ENCODE data around the gene METTL26. TPM values are rescaled to one million over a fixed set of nuclear protein-coding genes. Genes with fewer than 3 reads are reported as not detected.

The METTL26 gene
- total RNA-seq, 2 donors from 2014 or later = 47.2 to 120 TPM

- DNase-seq (ENCODE audit: low spot score in 2 of 2) (no peak), ATAC-seq (no peak)
- Mint-ChIP-seq H3K36me3 (no peaks in the 10 kb centered on the region), H3K27ac (peak overlapping the region in 1 of 2 donors; percentile 50), H3K9me3 (no peaks in the 10 kb centered on the region)
Observed at GRCh38 chr16:625977-626765, 9.9 kb downstream of the METTL26 start.

- no peak for DNase-seq (ENCODE audit: low spot score in 2 of 2)
Observed at GRCh38 chr16:625117-625976, 10.8 kb downstream of the METTL26 start.

GRCh38 chr16:624526-625070 lies 11.5 kb downstream of the METTL26 start:
- ATAC-seq = no peak
- Mint-ChIP-seq H3K27ac (no peak overlapping the region), H3K36me3 (no peaks in the 10 kb centered on the region), H3K9me3 (no peaks in the 10 kb centered on the region)
- no peak for DNase-seq (ENCODE audit: low spot score in 2 of 2)

More at GRCh38 chr16:625117-625976, 10.8 kb downstream of the METTL26 start:
- H3K9me3 Mint-ChIP-seq = no peaks in the 10 kb centered on the region
- no peak overlapping the region for H3K27ac Mint-ChIP-seq
- ATAC-seq = no peak
- H3K36me3 Mint-ChIP-seq = no peaks in the 10 kb centered on the region

GRCh38 chr16:622920-623280 lies 13.2 kb downstream of the METTL26 start:
- no peaks in the 10 kb centered on the region for H3K36me3 Mint-ChIP-seq
- no peak overlapping the region for H3K27ac Mint-ChIP-seq
- no peaks in the 10 kb centered on the region for H3K9me3 Mint-ChIP-seq
- ATAC-seq (no peak), DNase-seq (ENCODE audit: low spot score in 2 of 2) (no peak)

GRCh38 chr16:621526-622105 lies 14.5 kb downstream of the METTL26 start:
- Mint-ChIP-seq H3K27ac (no peak overlapping the region), H3K36me3 (no peaks in the 10 kb centered on the region), H3K9me3 (no peaks in the 10 kb centered on the region)
- ATAC-seq (no peak), DNase-seq (ENCODE audit: low spot score in 2 of 2) (no peak)

GRCh38 chr16:620700-621525 lies 15.2 kb downstream of the METTL26 start:
- ATAC-seq = no peak
- Mint-ChIP-seq H3K27ac (no peak overlapping the region), H3K9me3 (no peaks in the 10 kb centered on the region), H3K36me3 (no peaks in the 10 kb centered on the region)
- no peak for DNase-seq (ENCODE audit: low spot score in 2 of 2)

GRCh38 chr16:619476-620100 lies 16.5 kb downstream of the METTL26 start:
- DNase-seq (ENCODE audit: low spot score in 2 of 2) (no peak), ATAC-seq (no peak)
- Mint-ChIP-seq H3K36me3 (no peaks in the 10 kb centered on the region), H3K27ac (peak overlapping the region in 1 of 2 donors; percentile 44), H3K9me3 (no peaks in the 10 kb centered on the region)

- ATAC-seq = no peak
- DNase-seq (ENCODE audit: low spot score in 2 of 2) = no peak
- no peak overlapping the region for H3K27ac Mint-ChIP-seq
- H3K9me3 Mint-ChIP-seq = no peaks in the 10 kb centered on the region
- no peaks in the 10 kb centered on the region for H3K36me3 Mint-ChIP-seq
Observed at GRCh38 chr16:617855-618254, 18.2 kb downstream of the METTL26 start.

GRCh38 chr16:616733-617586 lies 19.1 kb downstream of the METTL26 start:
- Mint-ChIP-seq H3K27ac (no peak overlapping the region), H3K9me3 (no peaks in the 10 kb centered on the region), H3K36me3 (no peaks in the 10 kb centered on the region)
- ATAC-seq (no peak), DNase-seq (ENCODE audit: low spot score in 2 of 2) (no peak)

GRCh38 chr16:615122-615521 lies 21.0 kb downstream of the METTL26 start:
- Mint-ChIP-seq H3K36me3 (no peaks in the 10 kb centered on the region), H3K9me3 (no peaks in the 10 kb centered on the region), H3K27ac (peak overlapping the region in 1 of 2 donors; percentile 23)
- DNase-seq (ENCODE audit: low spot score in 2 of 2) = no peak
- no peak for ATAC-seq

GRCh38 chr16:610513-611381 lies 25.4 kb downstream of the METTL26 start:
- peak overlapping the region; percentile 29 to 35 for H3K27ac Mint-ChIP-seq
- no peaks in the 10 kb centered on the region for H3K36me3 Mint-ChIP-seq
- DNase-seq (ENCODE audit: low spot score in 2 of 2) (peak; percentile 66 to 74), ATAC-seq (peak; percentile 28 to 69)
- H3K9me3 Mint-ChIP-seq = no peaks in the 10 kb centered on the region

- H3K36me3 Mint-ChIP-seq = no peaks in the 10 kb centered on the region
- H3K27ac Mint-ChIP-seq = peak overlapping the region in 1 of 2 donors; percentile 35
- no peaks in the 10 kb centered on the region for H3K9me3 Mint-ChIP-seq
- ATAC-seq (no peak), DNase-seq (ENCODE audit: low spot score in 2 of 2) (no peak)
Observed at GRCh38 chr16:609984-610383, 26.1 kb downstream of the METTL26 start.

- peak overlapping the region in 1 of 2 donors; percentile 69 for H3K27ac Mint-ChIP-seq
- ATAC-seq (no peak), DNase-seq (ENCODE audit: low spot score in 2 of 2) (no peak)
- H3K9me3 Mint-ChIP-seq = no peaks in the 10 kb centered on the region
- no peaks in the 10 kb centered on the region for H3K36me3 Mint-ChIP-seq
Observed at GRCh38 chr16:609316-609715, 26.8 kb downstream of the METTL26 start.

GRCh38 chr16:608019-608418 lies 28.1 kb downstream of the METTL26 start:
- Mint-ChIP-seq H3K27ac (peak overlapping the region; percentile 9 to 69), H3K36me3 (no peaks in the 10 kb centered on the region), H3K9me3 (no peaks in the 10 kb centered on the region)
- peak; percentile 32 to 80 for DNase-seq (ENCODE audit: low spot score in 2 of 2)
- peak; percentile 91 to 97 for ATAC-seq

All from activated naive CD4-positive, alpha-beta T cell treated with anti-CD3 and anti-CD28 coated beads, Interleukin-2, amount 50 U/mL, for 72 hours (primary cell).